ENCODE results near the gene TST.

TST gene

DNA sequence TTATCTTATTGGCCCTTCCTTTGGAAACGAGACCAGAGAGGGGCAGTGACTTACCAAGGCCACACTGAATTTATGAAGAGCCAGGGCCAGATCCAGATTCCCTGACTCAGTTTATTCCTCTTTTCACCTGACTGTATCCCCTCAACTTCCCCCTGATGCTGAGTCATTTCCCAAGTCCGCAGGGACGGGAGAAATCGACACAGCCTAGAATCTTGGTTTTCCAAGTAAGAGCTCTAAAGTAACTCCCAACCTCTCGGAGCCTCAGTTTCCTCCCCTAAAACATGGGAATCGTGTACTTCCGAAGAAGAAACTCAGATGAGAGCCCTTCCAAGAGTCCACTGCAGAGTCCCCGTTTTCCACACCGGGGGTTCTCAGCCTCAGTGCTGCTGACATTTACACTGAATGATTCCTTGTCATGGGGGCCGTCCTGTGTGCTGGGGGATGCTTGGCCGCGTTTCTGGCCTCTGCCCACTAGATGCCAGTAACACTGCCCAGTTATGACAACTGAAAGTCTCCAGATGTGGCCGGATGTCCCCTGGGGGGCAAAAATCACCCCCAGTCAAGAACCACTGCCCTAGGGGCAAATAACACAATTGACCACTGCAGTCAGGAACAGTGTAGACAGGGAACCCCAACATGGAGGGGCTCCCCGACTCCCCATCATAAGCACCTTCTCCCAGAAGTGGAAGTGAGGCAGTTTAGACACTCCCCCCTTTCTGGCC is 11.5 kb upstream of the TST start:
- no peak for DNase-seq

DNA sequence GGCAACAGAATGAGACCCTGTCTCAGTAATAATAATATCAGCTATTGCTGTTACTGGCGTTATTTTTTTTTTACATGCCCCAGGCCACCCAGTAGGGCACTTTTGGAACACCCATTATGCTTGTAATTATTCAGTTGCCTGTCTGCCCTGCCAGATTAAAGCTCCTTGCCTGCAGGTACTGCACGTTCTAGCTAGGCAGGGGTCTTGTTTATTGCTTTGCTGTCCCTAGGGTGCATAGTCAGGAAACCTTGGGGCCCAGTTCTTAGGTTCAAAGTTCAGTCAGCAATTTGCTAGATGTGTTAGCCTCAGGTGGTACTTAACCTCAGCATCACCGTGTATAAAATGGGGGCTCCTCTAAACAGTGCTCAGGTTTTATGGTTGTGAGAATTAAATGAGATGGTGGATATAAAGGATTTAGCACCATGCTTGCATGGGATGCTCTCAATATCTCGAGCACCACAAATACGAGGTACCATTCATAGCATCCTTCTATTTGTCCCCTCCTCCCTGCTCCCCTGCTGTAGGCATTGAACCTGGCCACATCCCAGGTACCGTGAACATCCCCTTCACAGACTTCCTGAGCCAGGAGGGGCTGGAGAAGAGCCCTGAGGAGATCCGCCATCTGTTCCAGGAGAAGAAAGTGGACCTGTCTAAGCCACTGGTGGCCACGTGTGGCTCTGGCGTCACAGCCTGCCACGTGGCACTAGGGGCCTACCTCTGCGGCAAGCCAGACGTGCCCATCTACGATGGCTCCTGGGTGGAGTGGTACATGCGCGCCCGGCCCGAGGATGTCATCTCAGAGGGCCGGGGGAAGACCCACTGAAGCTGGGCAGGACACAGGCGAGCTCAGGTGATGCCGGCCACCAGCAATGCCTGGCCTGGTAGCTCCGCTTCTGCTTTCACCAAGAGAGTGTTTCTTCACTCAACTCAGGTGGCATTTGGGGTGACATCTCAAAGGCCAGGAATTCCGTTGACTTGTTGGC is 9.7 kb upstream of the TST start:
- no peak for DNase-seq

GRCh38 chr22:37027556-37027955 is 8.3 kb upstream of the TST start:
- no peak for DNase-seq

GRCh38 chr22:37026325-37026724 is 7.1 kb upstream of the TST start:
- no peak for DNase-seq

DNA sequence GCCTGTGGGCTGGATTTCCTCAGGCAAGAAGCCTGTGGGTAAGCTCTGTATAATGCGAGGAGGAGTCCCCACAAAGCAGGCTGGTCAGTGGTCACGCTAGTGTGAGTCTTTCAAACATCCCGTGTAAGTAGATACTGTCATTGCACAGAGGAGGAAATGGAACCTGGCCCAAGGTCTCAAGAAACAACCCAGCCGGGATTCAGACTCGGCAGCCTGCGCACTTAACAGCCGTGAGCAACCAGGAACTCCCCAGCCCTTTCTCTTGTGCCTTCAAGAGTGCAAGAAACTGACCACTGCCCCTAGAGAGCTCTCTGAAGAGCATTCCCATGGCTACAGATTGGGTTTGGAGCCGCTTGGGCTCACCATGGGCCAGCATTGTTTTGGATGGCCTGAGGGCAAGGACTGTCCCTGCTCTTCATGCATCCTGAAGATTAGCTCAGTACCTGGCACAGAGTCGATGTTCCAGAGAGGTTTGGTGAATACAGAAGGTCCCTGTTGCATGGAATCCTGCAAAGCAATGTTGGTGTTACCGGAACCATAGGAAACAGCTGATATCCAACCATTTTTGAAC is 6.3 kb upstream of the TST start:
- no peak for DNase-seq

DNA sequence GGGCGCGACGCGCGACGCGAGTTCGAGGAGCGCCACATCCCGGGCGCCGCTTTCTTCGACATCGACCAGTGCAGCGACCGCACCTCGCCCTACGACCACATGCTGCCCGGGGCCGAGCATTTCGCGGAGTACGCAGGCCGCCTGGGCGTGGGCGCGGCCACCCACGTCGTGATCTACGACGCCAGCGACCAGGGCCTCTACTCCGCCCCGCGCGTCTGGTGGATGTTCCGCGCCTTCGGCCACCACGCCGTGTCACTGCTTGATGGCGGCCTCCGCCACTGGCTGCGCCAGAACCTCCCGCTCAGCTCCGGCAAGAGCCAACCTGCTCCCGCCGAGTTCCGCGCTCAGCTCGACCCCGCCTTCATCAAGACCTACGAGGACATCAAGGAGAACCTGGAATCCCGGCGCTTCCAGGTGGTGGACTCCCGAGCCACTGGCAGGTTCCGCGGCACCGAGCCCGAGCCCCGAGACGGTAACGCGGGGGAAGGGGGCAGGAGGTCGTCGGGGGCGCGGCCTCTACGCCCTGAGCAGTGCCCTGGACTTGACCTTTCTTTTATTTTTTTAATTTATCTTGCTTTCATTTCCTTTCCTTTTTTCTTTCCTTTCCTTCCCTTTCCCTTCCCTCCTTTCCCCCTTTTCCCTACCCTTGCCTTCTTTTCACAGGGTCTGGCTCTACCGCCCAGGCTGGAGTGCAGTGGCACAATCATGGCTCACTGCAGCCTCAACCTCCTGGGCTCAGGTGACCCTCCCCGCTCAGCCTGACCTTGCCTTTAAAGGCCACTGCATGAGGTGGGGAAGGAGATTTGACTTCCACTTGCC is 5.3 kb upstream of the TST start:
- no peak for DNase-seq

DNA sequence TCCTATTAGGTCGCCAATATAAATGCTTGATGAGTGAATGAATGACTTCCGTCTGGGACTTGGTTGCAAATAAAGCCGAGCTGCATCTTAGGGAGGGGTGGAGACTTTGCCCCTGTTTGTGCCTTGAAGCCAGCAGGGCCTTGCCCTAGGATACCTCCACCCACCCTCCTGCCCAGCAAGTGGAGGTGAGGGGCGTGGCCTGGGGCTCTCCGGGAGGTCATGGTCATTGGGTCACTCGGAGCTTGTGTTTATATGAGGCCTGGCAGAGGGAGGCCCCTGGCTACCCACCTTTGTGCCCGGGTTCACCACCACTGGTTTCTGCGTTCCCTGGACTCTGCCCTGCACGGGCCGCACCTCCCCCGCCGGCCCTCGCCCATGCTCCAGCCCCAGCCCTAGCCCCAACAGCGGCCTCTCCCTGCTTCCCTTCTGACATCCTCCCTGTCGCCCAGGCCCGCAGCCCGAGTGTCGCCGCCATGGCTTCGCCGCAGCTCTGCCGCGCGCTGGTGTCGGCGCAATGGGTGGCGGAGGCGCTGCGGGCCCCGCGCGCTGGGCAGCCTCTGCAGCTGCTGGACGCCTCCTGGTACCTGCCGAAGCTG is 4.6 kb upstream of the TST start:
- no peak for DNase-seq

GRCh38 chr22:37022483-37023337 is 3.5 kb upstream of the TST start:
- DNase-seq, result no peak

GRCh38 chr22:37021710-37022482 is 2.6 kb upstream of the TST start:
- peak; percentile 86 for DNase-seq

- no peak for DNase-seq
Observed at GRCh38 chr22:37021041-37021440, 1.8 kb upstream of the TST start.

GRCh38 chr22:37020192-37020479 is 889 bp upstream of the TST start:
- DNase-seq, result no peak

GRCh38 chr22:37018815-37019308 is 385 bp downstream of the TST start:
- no peak for DNase-seq

DNA sequence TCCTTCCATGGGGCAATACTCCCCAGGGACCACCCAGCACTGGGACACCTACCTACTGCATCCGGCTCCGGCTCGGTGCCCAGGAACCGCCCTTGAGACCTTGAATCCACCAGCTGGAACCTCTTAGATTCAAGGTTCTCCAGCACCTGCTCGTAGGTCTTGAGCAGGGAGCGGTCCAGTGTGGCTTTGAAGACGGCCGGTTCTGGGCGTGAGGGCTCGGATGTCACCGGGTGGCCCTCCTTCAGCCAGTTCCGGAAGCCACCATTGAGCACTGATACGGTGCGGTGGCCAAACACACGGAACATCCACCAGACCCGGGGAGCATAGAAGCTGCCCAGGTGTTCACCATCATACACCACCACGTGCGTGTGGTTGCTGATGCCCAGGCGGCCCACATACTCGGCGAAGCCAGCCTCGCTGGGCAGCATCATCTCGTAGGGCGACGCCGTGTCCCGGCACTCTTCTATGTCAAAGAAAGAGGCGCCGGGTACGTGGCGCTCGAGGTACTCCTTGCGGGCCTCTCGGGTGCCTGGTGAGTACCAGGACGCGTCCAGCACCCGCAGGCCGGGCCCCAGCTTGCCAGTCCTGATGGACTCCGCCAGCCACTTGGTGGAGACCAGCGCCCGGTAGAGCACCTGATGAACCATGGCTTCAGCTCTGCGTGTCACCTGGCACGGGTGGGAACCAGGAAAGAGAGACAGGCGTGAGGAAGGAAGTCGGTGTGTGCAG is 997 bp downstream of the TST start:
- no peak for DNase-seq

DNA sequence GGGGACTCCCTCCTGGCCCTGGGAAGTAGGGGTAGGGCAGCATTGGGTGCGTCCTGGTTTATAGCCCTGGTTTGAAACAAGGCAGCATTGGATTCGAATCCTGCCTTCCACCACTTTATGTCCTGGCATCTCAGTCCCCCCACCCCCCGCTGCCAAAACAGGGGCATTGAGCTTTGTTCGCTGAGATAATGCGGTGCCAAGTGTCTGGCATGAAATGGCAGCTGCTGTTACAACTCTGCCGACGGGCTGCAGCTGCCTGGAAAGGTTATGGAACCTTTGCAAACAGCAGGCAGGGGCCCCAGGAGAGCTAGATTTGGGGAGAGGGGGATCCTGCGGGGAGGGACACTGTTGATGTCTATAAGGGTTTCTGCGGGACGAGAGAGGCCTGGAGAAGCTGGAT is 1.9 kb downstream of the TST start:
- no peak for DNase-seq

- no peak for DNase-seq
Observed at GRCh38 chr22:37016134-37016910, 2.9 kb downstream of the TST start.

- DNase-seq, result no peak
Observed at GRCh38 chr22:37015587-37015878, 3.7 kb downstream of the TST start.

DNA sequence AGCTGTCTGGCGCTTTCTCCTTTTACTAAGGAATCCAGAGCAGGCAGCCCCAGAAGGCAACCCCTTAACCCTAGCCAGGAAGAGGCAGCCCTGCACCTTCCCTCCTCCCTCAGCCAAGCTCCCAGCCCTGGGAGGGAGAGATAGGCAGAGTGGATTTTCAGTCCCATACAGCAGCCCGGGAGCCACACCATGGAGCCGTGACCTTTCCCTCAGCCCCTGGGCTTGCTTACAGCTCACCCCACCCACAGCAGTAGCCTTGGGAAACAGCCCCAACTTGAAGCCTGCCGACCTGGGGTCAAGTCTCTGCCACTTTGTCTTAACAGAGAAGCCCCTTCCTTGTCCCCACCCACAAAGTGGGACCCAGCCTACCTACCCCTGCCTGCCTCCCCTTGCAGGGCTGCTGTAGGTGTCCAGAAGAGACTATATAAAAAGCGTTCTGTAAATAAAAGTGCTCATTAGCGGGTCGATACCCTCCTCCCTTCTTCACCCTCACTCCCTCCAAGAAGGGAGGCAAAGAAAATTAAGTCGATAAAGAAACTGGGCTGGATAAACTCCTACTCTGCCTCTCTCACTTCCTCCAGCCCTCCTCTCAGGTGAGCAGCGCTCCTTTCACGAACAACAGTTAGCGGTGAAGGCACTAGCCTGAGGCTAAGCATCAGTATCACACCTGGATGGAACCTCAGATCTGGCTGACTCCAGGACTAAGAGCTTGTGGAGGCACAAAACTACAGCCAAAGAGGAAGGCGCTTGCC is 4.2 kb downstream of the TST start:
- no peak for DNase-seq

DNA sequence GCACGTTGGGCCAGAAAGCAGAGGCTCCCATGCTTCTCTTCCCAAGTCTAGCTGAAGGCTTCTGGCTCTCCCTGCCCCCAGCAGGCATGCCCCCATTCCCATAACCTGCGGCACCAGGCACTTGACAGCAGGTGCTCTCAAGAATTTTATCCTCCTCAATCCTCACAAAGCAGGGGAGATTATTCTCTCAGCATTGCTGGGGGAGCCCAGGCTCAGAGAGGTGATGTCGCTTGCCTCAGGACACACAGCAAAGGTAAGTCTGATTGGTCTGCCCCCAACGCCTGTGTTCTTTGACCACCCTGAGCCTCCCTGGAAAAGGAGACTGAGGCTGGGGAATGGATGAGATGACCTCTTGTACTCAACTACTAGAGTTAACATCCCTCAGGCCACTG is 4.8 kb downstream of the TST start:
- no peak for DNase-seq

GRCh38 chr22:37012956-37013355 is 6.3 kb downstream of the TST start:
- DNase-seq, result no peak

All from activated effector memory CD4-positive, alpha-beta T cell treated with anti-CD3 and anti-CD28 coated beads, Interleukin-2, amount 50 U/mL, for 16 hours (primary cell).